Ascending aorta (tissue), 2 donors: ENCODE data around the gene TMEM134. TPM values are rescaled to one million over a fixed set of nuclear protein-coding genes. Genes with fewer than 3 reads are reported as not detected.
"Not testable (repeated sequence)": the region's sequence is repeated elsewhere in the genome, so short reads cannot be mapped to it uniquely, and the experiment has no call there.

ENCODE experiments used
- DNase-seq, 2 donors: peaks; one replicate each; pipeline ENCODE4 v3.0.0-alpha.2; 2019; ENCODE audit warnings: low spot score in 2 of 2
- H3K27ac ChIP-seq, 2 donors: fragments of 200-600 bp; sonication (generic); one replicate each; pipeline ENCODE4 v1.5.1; 2016 to 2017; ENCODE audit warnings: mild to moderate bottlenecking in 1 of 2
- H3K27me3 ChIP-seq: fragments of 200-600 bp; sonication (generic); one replicate; pipeline ENCODE4 v1.5.1; 2017
- H3K36me3 ChIP-seq, 2 donors: fragments of 200-600 bp; sonication (generic); one replicate each; pipeline ENCODE4 v1.5.1; 2016
- H3K4me1 ChIP-seq, 2 donors: fragments of 200-600 bp; sonication (generic); one replicate each; pipeline ENCODE4 v1.5.1; 2016 to 2017; ENCODE audit warnings: mild to moderate bottlenecking in 1 of 2
- H3K4me3 ChIP-seq, 2 donors: fragments of 200-600 bp; sonication (generic); one replicate each; pipeline ENCODE4 v1.5.1; 2016 to 2017; ENCODE audit warnings: mild to moderate bottlenecking in 1 of 2
- H3K9me3 ChIP-seq, 2 donors: fragments of 200-600 bp; sonication (generic); one replicate each; pipeline ENCODE4 v1.5.1; 2016
- CTCF ChIP-seq, 3 experiments: fragments of 200-600 bp in 2 of 3; fragments of 450-650 bp in 1 of 3; sonication (generic) in 2 of 3; IDR thresholded peaks; one replicate each; pipeline ENCODE4 v1.5.1; 2016 to 2019; ENCODE audit warnings: antibody characterized with exemption in 3 of 3, mild to moderate bottlenecking in 1 of 3, moderate library complexity in 1 of 3
- intact Hi-C: fragments of 100-400 bp; cut with DNase I; formaldehyde crosslinking; loops from one replicate; pipeline ENCODE4 v1.15.1; 2023
- total RNA-seq: library from RNA; depleted of rRNA; stranded (reverse); fragments of >200 nt; gene quantifications from one replicate; pipeline ENCODE4 v1.1.0, GENCODE V29; 2016

TMEM134 gene
- total RNA-seq = 189 TPM

GRCh38 chr11:67468759-67469507 lies at the start of gene TMEM134:
Gene TMEM134, minus strand, starts transcription at chr11:67469251. Its CDS starts 59 bp downstream, at chr11:67469192.
- H3K4me3 ChIP-seq = peak within 1 kb of the TSS; percentile 61 to 69
- peak; percentile 58 to 95 for DNase-seq
- TF ChIP-seq CTCF (IDR thresholded peaks at IDR 0.05) = peak; percentile 59 to 64 (median 61)
- H3K27me3 ChIP-seq = no peaks in the 10 kb centered on the region
- peaks cover 5 to 21% of the 10 kb centered on the region in 2 donors for H3K4me1 ChIP-seq
- intact Hi-C loops = loop anchor here (1.0 kb wide), 5 partner anchors 13 to 68 kb away; partner anchors contain the start of genes CORO1B, PITPNM1, PPP1CA and RPS6KB2
- no peaks in the 10 kb centered on the region for H3K36me3 ChIP-seq
- H3K9me3 ChIP-seq = no peaks in the 10 kb centered on the region
- peak within 1 kb of the TSS; percentile 71 to 89 for H3K27ac ChIP-seq

- Histone ChIP-seq H3K9me3 (no peaks in the 10 kb centered on the region), H3K27ac (no peak overlapping the region), H3K36me3 (no peaks in the 10 kb centered on the region), H3K27me3 (no peaks in the 10 kb centered on the region), H3K4me1 (no peaks in the 10 kb centered on the region), H3K4me3 (no peak overlapping the region)
- DNase-seq = no peak
- intact Hi-C loops = no loop called here
- TF ChIP-seq CTCF (IDR thresholded peaks at IDR 0.05) = no peak
Measured at GRCh38 chr11:67517784-67518552, 48.9 kb upstream of the TMEM134 start.

- intact Hi-C loops = no loop called here
- Histone ChIP-seq H3K4me1 (no peaks in the 10 kb centered on the region), H3K27me3 (no peaks in the 10 kb centered on the region), H3K9me3 (no peaks in the 10 kb centered on the region), H3K36me3 (no peaks in the 10 kb centered on the region), H3K4me3 (no peak overlapping the region), H3K27ac (no peak overlapping the region)
- no peak for DNase-seq
- TF ChIP-seq CTCF (IDR thresholded peaks at IDR 0.05) = no peak
Measured at GRCh38 chr11:67516806-67517205, 47.8 kb upstream of the TMEM134 start.

GRCh38 chr11:67514116-67514515 lies 45.1 kb upstream of the TMEM134 start:
- Histone ChIP-seq H3K4me3 (no peak overlapping the region), H3K27me3 (no peaks in the 10 kb centered on the region), H3K27ac (no peak overlapping the region), H3K9me3 (no peaks in the 10 kb centered on the region), H3K4me1 (no peaks in the 10 kb centered on the region), H3K36me3 (no peaks in the 10 kb centered on the region)
- DNase-seq = no peak
- no peak for TF ChIP-seq CTCF (IDR thresholded peaks at IDR 0.05)
- intact Hi-C loops = no loop called here

- peaks cover 9 to 14% of the 10 kb centered on the region in 2 donors for H3K4me1 ChIP-seq
- H3K9me3 ChIP-seq, H3K36me3 ChIP-seq, H3K4me3 ChIP-seq, H3K27me3 ChIP-seq, H3K27ac ChIP-seq, DNase-seq, intact Hi-C loops: not testable (repeated sequence)
Measured at GRCh38 chr11:67511558-67511957, 42.5 kb upstream of the TMEM134 start.

GRCh38 chr11:67510023-67510345 lies 40.9 kb upstream of the TMEM134 start:
- intact Hi-C loops = no loop called here
- Histone ChIP-seq H3K4me3 (no peak overlapping the region), H3K9me3 (no peaks in the 10 kb centered on the region), H3K36me3 (peaks cover 0 to 5% of the 10 kb centered on the region in 2 donors), H3K27ac (no peak overlapping the region), H3K27me3 (no peaks in the 10 kb centered on the region), H3K4me1 (peaks cover 14 to 20% of the 10 kb centered on the region in 2 donors)
- no peak for DNase-seq
- TF ChIP-seq CTCF (IDR thresholded peaks at IDR 0.05) = no peak
